Activated naive CD4-positive, alpha-beta T cell treated with anti-CD3 and anti-CD28 coated beads, Interleukin-2, amount 50 U/mL, for 72 hours (primary cell): ENCODE results near the gene FFAR1. TPM values are rescaled to one million over a fixed set of nuclear protein-coding genes. Genes with fewer than 3 reads are reported as not detected.
"Not testable (repeated sequence)": the region's sequence is repeated elsewhere in the genome, so short reads cannot be mapped to it uniquely, and the experiment has no call there.

Source experiments
- ATAC-seq, 2 donors: fragments of 150-1000 bp; cut with Tn5 transposase; 2 replicates each; pipeline ENCODE4 v1.10.0; 2021; ENCODE audit warnings: mild to moderate bottlenecking in 2 of 2, moderate library complexity in 2 of 2
- DNase-seq, 2 donors: peaks; one replicate each; pipeline ENCODE4 v3.0.0; 2021 to 2022; ENCODE audit warnings: low spot score in 2 of 2
- H3K27ac Mint-ChIP-seq, 2 donors: one replicate each; pipeline ENCODE4 v1.8.0; 2022; ENCODE audit warnings: mild to moderate bottlenecking in 2 of 2, mixed read lengths in 2 of 2
- H3K36me3 Mint-ChIP-seq, 2 donors: one replicate each; pipeline ENCODE4 v1.8.0; 2022; ENCODE audit warnings: mixed read lengths in 2 of 2
- H3K9me3 Mint-ChIP-seq, 2 donors: one replicate each; pipeline ENCODE4 v1.8.0; 2022; ENCODE audit warnings: mixed read lengths in 2 of 2
- total RNA-seq, 2 donors: library from RNA; stranded (reverse); gene quantifications; one replicate each; pipeline ENCODE4 v1.2.3, GENCODE V29; 2022

FFAR1 gene
- total RNA-seq, 2 donors from 2014 or later: 0.23 to 1.5 TPM

DNA sequence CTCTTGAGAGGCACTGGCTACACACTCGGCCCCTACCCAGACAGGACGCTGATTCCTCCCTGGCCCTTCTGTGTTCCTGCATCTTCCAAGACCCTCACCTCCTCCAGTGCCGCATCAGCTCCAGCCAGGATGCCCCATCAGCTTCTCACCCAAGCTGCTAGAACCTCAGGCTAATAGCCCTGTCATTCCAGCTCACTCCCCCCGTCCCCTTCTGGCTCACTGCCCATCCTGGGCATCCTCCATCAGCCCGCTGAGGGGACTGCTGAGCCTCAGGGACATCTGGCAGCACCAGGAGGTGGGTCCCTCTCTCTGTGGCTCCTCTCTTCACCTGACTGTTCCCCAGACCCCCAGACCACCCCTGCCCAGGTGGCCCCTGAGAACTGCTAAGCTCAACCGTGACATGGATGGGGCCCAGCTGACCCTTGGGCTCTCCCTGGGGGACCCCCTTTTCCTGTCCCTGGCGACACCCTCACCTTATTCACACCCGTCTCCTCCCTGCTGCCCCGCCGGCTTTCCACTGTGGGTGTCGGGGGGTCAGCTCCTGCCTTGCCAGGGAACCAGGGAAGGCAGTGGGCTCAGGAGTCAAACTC lies 15.4 kb downstream of the FFAR1 start:
- Mint-ChIP-seq H3K36me3 (no peaks in the 10 kb centered on the region), H3K27ac (no peak overlapping the region), H3K9me3 (no peaks in the 10 kb centered on the region)
- DNase-seq (no peak), ATAC-seq (no peak)

DNA sequence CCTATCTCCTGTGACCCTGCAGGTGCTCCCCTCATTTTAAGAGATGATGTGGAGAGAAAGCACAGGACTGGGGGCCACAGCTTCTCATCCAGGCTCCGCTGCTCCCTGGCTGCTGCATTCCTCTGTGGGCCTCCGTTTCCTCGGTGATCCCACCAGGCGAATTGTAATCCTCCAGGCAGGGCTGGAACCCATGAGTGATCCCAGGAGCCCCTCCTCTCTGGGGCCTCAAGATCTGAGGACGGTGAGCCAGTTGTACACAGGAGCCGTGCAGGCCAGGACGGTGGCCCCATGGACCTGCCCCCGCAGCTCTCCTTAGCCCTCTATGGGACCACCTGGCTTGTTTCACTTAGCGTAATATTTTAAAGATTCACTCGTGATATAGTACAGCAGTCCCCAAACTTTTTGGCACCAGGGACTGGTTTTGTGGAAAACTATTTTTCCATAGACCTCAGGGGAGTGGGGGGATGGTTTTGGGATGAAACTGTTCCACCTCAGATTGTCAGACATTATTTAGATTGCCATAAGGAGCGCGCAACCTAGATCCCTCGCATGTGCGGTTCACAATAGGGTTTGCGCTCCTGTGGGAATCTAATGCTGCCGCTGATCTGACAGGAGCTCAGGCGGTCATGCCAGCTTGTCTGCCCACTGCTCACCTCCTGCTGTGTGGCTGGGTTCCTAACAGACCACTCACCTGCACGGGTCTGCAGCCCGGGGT lies 16.2 kb downstream of the FFAR1 start:
- Mint-ChIP-seq H3K9me3 (no peaks in the 10 kb centered on the region), H3K36me3 (no peaks in the 10 kb centered on the region), H3K27ac (no peak overlapping the region)
- ATAC-seq (no peak), DNase-seq (no peak)

DNA sequence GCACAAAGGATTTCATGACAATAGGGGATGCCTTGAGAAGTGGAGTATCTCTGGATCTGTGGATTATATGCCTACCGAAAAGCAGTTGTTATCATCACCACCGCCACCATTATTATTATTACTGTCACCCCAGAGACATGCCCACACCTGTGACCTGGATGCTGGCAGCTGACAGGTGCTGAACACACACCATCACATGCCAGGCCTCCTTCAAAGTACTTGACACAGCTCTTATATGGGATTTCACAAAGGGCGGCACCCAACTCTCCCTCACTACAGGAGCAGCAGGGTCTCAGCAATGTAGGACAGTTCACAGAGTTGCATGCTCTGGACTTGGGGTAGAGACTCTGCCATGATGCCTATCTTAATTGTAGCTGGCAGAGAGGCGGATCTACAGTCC lies 17.6 kb downstream of the FFAR1 start:
- DNase-seq (no peak), ATAC-seq (no peak)
- no peak overlapping the region for H3K27ac Mint-ChIP-seq
- H3K36me3 Mint-ChIP-seq: no peaks in the 10 kb centered on the region
- H3K9me3 Mint-ChIP-seq: no peaks in the 10 kb centered on the region

DNA sequence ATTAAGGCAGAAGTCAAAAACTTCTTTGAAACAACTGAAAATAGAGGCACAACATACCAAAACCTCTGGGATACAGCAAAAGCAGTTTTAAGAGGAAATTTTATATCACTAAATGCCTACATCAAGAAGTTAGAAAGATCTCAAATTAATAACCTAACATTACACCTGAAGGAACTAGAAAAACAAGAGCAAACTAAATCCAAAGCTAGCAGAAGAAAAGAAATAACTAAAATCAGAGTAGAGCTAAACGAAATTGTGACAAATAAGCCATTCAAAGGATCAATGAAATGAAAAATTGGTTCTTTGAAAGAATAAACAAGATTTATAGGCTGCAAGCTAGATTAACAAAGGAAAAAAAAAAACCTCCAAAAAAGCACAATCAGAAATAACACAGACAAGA lies 20.7 kb downstream of the FFAR1 start:
- DNase-seq (no peak), ATAC-seq (no peak)
- Mint-ChIP-seq H3K36me3 (no peaks in the 10 kb centered on the region), H3K27ac (no peak overlapping the region), H3K9me3 (no peaks in the 10 kb centered on the region)

DNA sequence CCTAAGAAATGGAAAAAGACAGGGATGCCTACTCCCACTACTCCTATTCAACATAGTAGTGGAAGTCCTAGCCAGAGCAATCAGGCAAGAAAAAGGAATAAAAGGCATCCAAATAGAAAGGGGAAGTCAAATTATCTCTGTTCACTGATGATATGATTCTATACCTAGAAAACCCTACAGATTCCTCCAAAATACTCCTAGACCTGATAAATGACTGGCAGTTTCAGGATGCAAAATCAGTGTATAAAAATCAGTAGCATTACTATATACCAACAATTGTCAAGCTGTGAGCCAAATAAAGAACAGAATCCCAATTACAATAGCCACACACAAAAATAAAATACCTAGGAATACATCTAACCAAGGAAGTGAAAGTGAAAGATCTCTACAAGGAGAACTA lies 21.8 kb downstream of the FFAR1 start:
- Mint-ChIP-seq H3K27ac (no peak overlapping the region), H3K9me3 (no peaks in the 10 kb centered on the region), H3K36me3 (no peaks in the 10 kb centered on the region)
- DNase-seq (no peak), ATAC-seq (no peak)

DNA sequence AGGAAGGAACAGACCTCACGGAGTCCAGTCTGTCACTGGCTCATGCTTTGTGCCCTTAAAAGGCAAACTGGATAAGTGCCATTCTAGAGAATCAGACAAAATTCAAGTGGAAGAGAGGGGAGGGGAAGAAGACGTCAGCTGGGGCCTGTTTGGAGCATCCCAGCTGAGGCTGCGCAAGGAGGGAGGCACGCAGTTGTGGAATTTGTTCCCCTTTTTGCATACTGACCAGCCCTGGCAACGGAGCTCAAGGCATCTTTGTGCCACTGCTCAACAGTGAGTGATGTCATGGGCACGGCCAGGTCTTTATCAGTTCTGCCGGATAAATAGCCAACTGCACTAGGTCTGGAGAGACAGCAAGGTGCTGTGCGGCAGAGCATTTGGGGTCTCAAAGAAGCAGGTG lies 23.0 kb downstream of the FFAR1 start, which contains the start of gene GPR42:
Gene GPR42 (plus strand): TSS at position 347 of the 400 bp plus-strand sequence. CDS start 292 bp downstream, outside the sequence.
- no peak within 1 kb of the TSS for H3K27ac Mint-ChIP-seq
- DNase-seq (no peak), ATAC-seq (no peak)
- no peaks in the 10 kb centered on the region for H3K9me3 Mint-ChIP-seq
- H3K36me3 Mint-ChIP-seq: no peaks in the 10 kb centered on the region

DNA sequence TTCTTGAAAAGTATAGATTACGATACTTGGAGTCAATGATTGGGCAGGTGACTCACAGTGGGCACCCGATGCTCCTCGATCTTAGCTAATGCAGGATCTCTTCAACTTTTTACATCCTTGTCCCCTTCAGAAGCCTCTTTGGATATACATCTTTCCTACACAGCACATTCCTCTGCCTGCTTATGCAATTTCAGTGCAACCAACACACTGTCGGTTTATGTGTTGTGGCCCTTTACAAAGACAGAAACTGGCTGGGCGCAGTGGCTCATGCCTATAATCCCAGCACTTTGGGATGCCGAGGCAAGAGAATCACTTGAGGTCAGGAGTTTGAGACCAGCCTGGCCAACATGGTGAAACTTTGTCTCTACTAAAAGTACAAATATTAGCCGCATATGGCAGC lies 25.8 kb downstream of the FFAR1 start:
- DNase-seq (no peak), ATAC-seq (no peak)
- peaks cover 0 to 1% of the 10 kb centered on the region in 2 donors for H3K9me3 Mint-ChIP-seq
- no peaks in the 10 kb centered on the region for H3K36me3 Mint-ChIP-seq
- peak overlapping the region in 1 of 2 donors; percentile 46 for H3K27ac Mint-ChIP-seq

DNA sequence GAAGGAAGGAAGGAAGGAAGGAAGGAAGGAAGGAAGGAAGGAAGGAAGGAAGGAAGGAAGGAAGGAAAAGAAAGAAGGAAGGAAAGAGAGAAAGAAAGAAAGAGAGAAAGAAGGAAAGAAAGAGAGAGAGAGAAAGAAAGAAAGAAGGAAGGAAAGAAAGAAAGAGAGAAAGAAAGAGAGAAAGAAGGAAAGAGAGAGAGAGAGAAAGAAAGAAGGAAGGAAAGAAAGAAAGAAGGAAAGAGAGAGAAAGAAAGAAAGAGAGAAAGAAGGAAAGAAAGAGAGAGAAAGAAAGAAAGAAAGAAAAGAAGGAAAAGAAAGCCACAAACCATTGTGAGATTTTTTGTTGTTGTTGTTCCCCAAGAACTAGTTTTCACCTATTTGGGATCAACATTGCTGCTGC lies 26.3 kb downstream of the FFAR1 start:
- not testable (repeated sequence) for DNase-seq, H3K36me3 Mint-ChIP-seq, ATAC-seq, H3K9me3 Mint-ChIP-seq
- peak overlapping the region in 1 of 2 donors; percentile 46 for H3K27ac Mint-ChIP-seq

DNA sequence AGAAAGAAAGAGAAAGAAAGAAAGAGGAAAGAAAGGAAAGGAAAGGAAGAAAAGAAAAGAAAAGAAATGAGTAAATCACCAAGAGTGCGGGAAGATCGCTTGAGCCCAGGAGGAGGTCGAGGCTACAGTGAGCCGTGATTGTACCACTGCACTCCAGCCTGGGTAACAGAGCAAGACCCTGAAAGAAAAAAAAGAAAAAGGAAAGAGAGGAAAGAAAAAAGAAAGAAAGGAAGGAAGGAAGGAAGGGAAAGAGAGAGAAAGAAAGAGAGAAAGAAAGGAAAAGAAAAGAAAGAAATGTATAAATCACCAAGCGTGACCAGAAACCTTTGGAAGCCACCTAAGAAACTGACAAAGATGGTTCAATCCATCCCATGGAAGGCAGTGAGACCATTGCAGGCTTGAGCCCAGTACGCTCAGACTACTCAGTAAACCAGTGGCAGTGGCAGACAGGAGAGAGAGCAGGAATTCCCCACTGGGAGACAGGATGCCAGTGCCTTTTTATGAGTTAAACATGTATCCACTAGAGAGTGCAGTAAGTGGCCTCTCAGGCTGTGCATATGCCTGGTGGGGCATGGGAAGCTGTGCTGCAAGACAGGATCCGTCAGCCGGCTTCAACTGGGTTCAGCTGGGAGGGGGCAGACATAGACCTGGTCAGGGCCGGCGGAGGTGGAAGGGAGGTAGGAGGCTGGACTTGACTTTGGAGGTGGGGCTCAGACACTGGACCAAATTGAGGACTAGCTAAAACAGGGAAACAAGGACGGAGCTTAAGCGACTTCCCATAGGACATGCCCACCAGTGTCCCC lies 28.0 kb downstream of the FFAR1 start:
- peak overlapping the region; percentile 46 to 73 for H3K27ac Mint-ChIP-seq
- H3K36me3 Mint-ChIP-seq: no peaks in the 10 kb centered on the region
- ATAC-seq: no peak
- no peak for DNase-seq
- H3K9me3 Mint-ChIP-seq: peaks cover 0 to 5% of the 10 kb centered on the region in 2 donors

DNA sequence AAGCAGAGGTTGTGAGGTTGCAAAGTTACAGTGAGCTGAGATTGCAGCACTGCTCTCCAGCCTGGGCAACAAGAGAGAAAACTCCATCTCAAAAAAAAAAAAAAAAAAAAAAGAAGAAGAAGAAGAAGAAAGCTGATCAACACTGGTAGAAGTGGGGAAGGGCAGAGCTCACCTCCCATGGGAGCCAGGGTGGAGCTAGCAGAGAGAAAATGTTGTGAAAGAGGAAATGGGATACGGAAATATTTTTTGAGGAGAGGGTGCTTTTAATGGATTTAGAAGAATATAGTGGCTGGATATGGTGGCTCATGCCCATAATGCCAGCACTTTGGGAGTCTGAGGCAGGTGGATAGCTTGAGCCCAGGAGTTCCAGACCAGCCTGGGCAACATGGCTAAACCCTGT lies 30.0 kb downstream of the FFAR1 start:
- Mint-ChIP-seq H3K27ac (no peak overlapping the region), H3K36me3 (no peaks in the 10 kb centered on the region), H3K9me3 (peaks cover 0 to 5% of the 10 kb centered on the region in 2 donors)
- DNase-seq: no peak
- no peak for ATAC-seq

DNA sequence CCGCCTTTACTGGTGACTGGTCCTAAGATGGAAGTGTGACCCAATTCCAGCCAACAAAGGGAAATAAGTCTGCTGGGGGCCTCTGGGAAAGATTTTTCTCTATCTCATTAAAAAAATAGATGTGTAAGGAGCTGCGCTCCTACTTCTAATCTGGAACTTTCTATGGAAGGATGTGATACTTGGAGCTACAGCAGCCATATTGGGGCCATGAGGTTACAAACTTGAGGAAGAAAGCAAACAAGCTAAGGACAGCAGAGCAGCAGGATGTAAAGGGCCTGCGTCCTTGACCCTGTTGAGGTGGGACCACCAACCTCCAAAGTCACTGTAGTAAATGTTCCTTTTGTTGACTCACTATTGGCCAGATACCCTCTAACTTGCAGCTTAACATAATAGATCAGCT lies 30.7 kb downstream of the FFAR1 start:
- H3K36me3 Mint-ChIP-seq: no peaks in the 10 kb centered on the region
- DNase-seq (no peak), ATAC-seq (no peak)
- H3K9me3 Mint-ChIP-seq: peaks cover 0 to 5% of the 10 kb centered on the region in 2 donors
- no peak overlapping the region for H3K27ac Mint-ChIP-seq

DNA sequence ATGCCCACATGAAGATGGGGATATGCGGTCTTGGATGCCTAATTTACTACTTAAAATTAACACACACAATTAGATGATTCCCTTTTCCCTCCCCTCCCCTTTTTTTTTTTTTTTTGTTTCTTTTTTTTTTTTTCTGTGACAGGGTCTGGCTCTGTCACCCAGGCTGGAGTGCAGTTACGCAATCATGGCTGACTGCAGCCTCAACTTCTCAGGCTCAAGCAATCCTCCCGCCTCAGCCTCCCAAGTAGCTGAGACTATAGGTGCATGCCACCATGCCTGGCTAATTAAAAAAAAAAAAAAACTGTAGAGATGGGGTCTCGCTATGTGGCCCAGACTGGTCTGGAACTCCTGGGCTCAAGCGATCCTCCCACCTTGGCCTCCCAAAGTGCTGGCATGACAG lies 31.8 kb downstream of the FFAR1 start:
- not testable (repeated sequence) for ATAC-seq, H3K36me3 Mint-ChIP-seq, H3K27ac Mint-ChIP-seq, H3K9me3 Mint-ChIP-seq, DNase-seq

DNA sequence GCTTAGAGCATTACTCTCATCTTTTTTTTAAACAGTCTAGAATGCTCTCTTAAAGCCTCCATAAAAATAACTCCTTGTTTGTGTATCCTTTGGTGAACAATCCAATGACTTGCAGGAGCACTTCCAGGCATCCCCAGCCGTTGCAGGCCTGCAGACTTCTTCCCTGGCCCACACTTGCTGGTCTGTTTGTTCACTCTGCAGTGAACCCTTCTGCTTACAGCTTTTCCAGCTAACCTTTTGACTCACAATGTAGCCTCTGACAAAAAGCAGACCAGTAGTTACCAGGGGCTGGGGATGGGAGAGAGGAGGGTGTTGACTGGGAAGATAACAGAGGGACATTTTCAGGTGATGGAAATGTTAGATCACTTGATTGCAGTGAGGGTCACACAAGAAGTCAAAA lies 32.3 kb downstream of the FFAR1 start:
- Mint-ChIP-seq H3K36me3 (peaks cover 0 to 6% of the 10 kb centered on the region in 2 donors), H3K27ac (no peak overlapping the region), H3K9me3 (peaks cover 0 to 9% of the 10 kb centered on the region in 2 donors)
- DNase-seq (no peak), ATAC-seq (no peak)

DNA sequence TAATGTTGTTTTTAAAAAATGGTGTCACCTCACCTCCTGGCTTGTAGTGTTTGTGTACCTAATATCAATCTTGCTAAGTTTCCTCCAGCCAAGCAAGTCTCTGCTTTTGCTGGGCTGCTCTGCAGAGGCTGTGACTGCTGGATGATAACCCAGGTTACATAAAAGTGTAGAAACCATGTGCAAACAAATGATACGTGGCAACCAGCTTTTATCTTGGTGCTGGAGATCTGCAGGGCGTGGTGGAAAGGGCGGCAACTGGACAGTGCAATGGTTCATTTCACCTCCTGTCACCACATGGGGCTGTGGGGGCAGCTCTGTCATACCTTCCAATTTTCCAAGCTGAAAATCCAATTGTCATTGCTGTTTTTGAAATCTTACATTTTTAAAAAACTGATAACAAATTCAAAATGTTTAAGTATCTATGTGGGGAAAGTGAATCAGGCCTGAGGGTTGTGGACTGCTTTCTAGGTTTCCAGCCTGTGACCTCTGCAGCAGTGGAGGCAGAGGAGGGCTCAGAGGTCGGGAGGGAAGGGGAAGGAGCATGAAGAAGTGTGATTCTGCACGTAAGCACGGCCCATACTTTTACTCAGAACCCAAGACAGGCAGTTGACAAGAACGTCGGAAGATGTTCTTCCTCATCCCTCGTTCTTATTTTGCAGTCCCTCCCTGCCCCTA lies 32.9 kb downstream of the FFAR1 start:
- peaks cover 0 to 9% of the 10 kb centered on the region in 2 donors for H3K9me3 Mint-ChIP-seq
- H3K27ac Mint-ChIP-seq: no peak overlapping the region
- DNase-seq (no peak), ATAC-seq (no peak)
- H3K36me3 Mint-ChIP-seq: peaks cover 0 to 6% of the 10 kb centered on the region in 2 donors

DNA sequence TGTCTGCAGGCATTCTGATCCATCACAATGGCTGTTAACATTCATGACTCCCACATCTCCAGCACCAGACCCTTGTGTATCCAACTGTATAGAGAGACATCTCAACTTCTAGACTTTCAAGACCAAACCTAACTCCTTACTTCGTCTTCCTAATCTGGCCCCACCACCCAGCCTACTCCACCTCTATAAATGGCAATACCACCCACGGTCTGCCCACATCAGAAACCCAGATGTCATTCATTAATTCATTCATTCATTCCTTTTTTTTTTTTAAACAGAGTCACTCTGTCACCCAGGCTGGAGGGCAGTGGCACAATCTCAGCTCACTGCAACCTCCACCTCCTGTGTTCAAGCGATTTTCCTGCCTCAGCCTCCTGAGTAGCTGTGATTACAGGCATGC lies 33.6 kb downstream of the FFAR1 start:
- peaks cover 1 to 8% of the 10 kb centered on the region in 2 donors for H3K36me3 Mint-ChIP-seq
- H3K27ac Mint-ChIP-seq: no peak overlapping the region
- DNase-seq (no peak), ATAC-seq (no peak)
- peaks cover 1 to 11% of the 10 kb centered on the region in 2 donors for H3K9me3 Mint-ChIP-seq

DNA sequence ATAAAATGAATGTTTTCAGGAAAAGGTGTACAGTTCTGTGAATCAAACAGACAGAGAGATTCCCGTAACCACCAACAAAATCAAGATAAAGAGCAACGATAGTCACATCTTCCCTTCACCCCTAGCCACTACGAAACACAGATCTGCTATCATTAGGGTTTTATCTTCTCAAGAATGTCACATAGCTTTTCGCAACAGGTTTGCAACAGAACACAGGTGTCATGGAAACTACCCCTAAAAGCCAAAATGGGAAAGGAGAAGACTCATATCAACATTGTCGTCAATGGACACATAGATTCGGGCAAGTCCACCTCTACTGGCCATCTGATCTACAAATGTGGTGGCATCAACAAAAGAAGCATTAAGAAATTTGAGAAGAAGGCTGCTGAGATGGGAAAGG lies 34.2 kb downstream of the FFAR1 start:
- DNase-seq (no peak), ATAC-seq (no peak)
- H3K36me3 Mint-ChIP-seq: peaks cover 6 to 13% of the 10 kb centered on the region in 2 donors
- H3K9me3 Mint-ChIP-seq: peaks cover 4 to 16% of the 10 kb centered on the region in 2 donors
- H3K27ac Mint-ChIP-seq: no peak overlapping the region

DNA sequence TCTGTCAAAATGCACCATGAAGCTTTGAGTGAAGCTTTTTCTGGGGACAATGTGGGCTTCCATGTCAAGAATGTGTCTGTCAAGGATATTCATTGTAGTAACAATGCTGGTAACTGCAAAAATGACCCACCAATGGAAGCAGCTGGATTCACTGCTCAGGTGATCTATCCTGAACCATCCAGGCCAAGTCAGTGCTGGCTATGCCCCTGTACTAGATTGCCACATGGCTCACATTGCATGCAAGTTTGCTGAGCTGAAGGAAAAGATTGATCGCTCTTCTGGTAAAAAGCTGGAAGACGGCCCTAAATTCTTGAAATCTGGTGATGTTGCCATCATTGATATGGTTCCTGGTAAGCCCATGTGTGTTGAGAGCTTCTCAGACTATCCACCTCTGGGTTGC lies 35.8 kb downstream of the FFAR1 start:
- Mint-ChIP-seq H3K27ac (no peak overlapping the region), H3K9me3 (peaks cover 4 to 14% of the 10 kb centered on the region in 2 donors), H3K36me3 (peaks cover 6 to 13% of the 10 kb centered on the region in 2 donors)
- DNase-seq (no peak), ATAC-seq (no peak)
